Parathyroid adenoma (tissue), 2 donors: ENCODE data around the gene SPINK14.

Experiments used
- H2AFZ ChIP-seq: fragments of 300-600 bp; sonication (generic); one replicate; pipeline ENCODE4 v1.7.0; 2017; ENCODE audit warnings: antibody characterized with exemption, mild to moderate bottlenecking
- H3K27ac ChIP-seq: fragments of 300-600 bp; sonication (generic); one replicate; pipeline ENCODE4 v1.7.0; 2017
- H3K27me3 ChIP-seq: fragments of 300-600 bp; sonication (generic); one replicate; pipeline ENCODE4 v1.7.0; 2017; ENCODE audit warnings: low read length; ENCODE audit not compliant: control insufficient read depth, insufficient read depth
- H3K36me3 ChIP-seq: fragments of 300-600 bp; sonication (generic); one replicate; pipeline ENCODE4 v1.7.0; 2017; ENCODE audit warnings: low read length; ENCODE audit not compliant: control insufficient read depth, insufficient read depth
- H3K4me1 ChIP-seq: fragments of 300-600 bp; sonication (generic); one replicate; pipeline ENCODE4 v1.7.0; 2017; ENCODE audit warnings: control low read depth
- H3K4me2 ChIP-seq: fragments of 300-600 bp; sonication (generic); one replicate; pipeline ENCODE4 v1.7.0; 2017; ENCODE audit warnings: low read length
- H3K4me3 ChIP-seq: fragments of 300-600 bp; sonication (generic); one replicate; pipeline ENCODE4 v1.7.0; 2017; ENCODE audit warnings: low read depth, low read length
- H3K79me2 ChIP-seq: fragments of 300-600 bp; sonication (generic); one replicate; pipeline ENCODE4 v1.7.0; 2017; ENCODE audit warnings: control low read depth
- H3K9ac ChIP-seq: fragments of 300-600 bp; sonication (generic); one replicate; pipeline ENCODE4 v1.7.0; 2017; ENCODE audit warnings: mild to moderate bottlenecking
- H3K9me3 ChIP-seq: fragments of 300-600 bp; sonication (generic); one replicate; pipeline ENCODE4 v1.7.0; 2017; ENCODE audit warnings: low read length; ENCODE audit not compliant: control insufficient read depth
- TF ChIP-seq, protein P1 (sequence below): fragments of 300-600 bp; sonication (generic); IDR thresholded peaks from one replicate; pipeline ENCODE4 v1.7.0; 2017; ENCODE audit warnings: antibody characterized with exemption, mild to moderate bottlenecking
- donor health status: primary hyperparathyroidism.

Gene SPINK14

DNA sequence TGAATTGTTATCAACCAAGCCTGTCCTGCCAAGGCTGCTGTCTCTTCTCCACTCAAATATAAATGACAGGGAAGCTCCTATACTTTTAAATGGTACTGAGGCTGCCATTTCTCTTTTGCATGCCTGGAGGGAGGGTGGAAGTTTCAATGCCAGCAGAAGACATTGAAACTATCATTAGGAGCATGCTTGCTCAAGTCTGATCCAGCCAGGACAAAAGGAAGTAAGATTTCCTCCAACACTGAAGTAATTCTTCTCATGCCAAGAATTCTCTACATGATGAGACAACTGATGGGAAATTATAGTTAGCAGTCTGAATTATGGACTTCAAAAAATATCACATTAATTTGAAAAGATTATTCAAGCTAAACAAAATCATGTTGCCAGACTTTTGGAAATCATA is 39.9 kb downstream of the SPINK14 start:
- Histone ChIP-seq H2AFZ (no peak overlapping the region), H3K27ac (no peak overlapping the region)
- TF ChIP-seq, protein P1, sequence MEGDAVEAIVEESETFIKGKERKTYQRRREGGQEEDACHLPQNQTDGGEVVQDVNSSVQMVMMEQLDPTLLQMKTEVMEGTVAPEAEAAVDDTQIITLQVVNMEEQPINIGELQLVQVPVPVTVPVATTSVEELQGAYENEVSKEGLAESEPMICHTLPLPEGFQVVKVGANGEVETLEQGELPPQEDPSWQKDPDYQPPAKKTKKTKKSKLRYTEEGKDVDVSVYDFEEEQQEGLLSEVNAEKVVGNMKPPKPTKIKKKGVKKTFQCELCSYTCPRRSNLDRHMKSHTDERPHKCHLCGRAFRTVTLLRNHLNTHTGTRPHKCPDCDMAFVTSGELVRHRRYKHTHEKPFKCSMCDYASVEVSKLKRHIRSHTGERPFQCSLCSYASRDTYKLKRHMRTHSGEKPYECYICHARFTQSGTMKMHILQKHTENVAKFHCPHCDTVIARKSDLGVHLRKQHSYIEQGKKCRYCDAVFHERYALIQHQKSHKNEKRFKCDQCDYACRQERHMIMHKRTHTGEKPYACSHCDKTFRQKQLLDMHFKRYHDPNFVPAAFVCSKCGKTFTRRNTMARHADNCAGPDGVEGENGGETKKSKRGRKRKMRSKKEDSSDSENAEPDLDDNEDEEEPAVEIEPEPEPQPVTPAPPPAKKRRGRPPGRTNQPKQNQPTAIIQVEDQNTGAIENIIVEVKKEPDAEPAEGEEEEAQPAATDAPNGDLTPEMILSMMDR: no peak

DNA sequence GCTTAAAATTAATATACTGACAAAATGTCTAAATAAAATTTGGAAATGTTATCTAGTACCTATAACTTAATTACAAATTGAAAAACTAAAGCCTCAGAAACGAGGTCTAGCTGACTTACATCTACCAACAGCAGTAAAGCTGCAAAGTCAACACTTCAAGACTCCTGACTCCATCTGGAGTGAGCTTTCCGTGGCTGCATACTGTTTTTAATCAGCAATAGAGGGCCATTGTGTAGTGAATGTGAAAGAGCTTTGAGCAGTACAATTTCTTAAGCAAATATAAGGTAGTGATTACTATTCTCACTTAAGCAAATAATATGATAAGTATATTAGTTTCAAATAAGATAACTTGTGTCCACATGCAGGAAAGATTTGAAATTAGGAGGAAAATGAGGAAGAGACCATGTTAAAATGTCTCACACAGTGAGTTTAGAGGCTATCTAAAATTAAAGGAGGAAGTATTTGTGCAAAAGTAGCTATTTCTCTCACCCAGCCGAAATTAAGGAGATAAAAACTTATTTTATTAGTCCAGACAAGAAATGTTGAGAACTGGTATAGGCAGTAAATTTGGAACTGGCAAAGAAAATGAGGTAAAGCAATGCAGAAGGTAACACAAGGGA is 40.9 kb downstream of the SPINK14 start:
- Histone ChIP-seq H2AFZ (no peak overlapping the region), H3K4me3 (no peak overlapping the region), H3K27ac (no peak overlapping the region), H3K4me1 (no peaks in the 10 kb centered on the region), H3K36me3 (no peaks in the 10 kb centered on the region), H3K9ac (no peak overlapping the region), H3K79me2 (no peaks in the 10 kb centered on the region), H3K9me3 (no peaks in the 10 kb centered on the region), H3K4me2 (no peak overlapping the region), H3K27me3 (no peaks in the 10 kb centered on the region)
- TF ChIP-seq, protein P1: no peak

More for the DNA sequence above, 39.9 kb downstream of the SPINK14 start:
- no peaks in the 10 kb centered on the region for H3K79me2 ChIP-seq
- H3K9me3 ChIP-seq: no peaks in the 10 kb centered on the region
- no peak overlapping the region for H3K4me2 ChIP-seq
- no peak overlapping the region for H3K9ac ChIP-seq
- H3K4me3 ChIP-seq: no peak overlapping the region
- H3K4me1 ChIP-seq: no peaks in the 10 kb centered on the region
- H3K36me3 ChIP-seq: no peaks in the 10 kb centered on the region
- H3K27me3 ChIP-seq: no peaks in the 10 kb centered on the region

DNA sequence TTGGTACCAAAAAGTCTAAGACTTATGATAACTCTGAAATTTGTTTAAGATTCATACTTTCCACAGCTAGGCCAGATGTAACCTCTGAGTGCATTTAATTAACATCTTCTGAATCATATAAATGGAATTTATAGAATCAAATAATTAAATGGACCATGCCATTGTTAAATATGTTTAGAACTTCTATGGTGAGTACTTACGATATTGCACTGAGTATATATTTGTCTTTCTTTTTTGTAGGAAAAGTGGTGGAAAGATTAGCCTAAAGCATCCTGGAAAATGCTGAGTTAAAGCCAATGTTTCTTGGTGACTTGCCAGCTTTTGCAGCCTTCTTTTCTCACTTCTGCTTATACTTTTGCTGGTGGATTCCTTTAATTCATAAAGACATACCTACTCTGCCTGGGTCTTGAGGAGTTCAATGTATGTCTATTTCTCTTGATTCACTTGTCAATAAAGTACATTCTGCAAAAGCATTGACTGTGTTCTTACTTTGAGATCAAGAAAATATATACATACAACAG is 46.4 kb downstream of the SPINK14 start:
- Histone ChIP-seq H3K9me3 (no peaks in the 10 kb centered on the region), H3K4me1 (no peaks in the 10 kb centered on the region), H3K4me3 (no peak overlapping the region), H3K27me3 (no peaks in the 10 kb centered on the region), H2AFZ (no peak overlapping the region), H3K9ac (no peak overlapping the region), H3K79me2 (no peaks in the 10 kb centered on the region), H3K36me3 (no peaks in the 10 kb centered on the region), H3K4me2 (no peak overlapping the region), H3K27ac (no peak overlapping the region)
- TF ChIP-seq, protein P1: no peak

DNA sequence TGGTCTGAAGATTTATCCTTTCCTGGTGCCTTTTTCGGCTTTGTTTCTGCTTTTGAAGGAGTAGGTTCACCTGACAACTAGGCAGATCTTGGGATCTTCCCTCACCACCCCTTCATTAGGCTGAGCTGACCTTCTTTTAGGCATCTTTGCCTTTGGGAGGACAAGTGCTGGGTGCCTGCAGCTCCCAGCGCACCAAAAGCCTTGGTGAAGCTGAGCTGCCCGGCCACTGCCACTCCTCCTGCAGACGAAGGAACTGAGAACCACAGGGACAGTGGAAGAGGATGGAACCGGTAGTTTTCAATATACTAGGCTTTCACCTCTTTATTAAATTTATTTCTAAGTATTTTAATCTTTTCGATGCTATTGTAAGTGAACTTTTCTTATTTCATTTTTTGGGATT is 53.2 kb downstream of the SPINK14 start:
- Histone ChIP-seq H3K79me2 (no peaks in the 10 kb centered on the region), H3K27me3 (no peaks in the 10 kb centered on the region), H3K4me3 (no peak overlapping the region), H3K4me1 (no peaks in the 10 kb centered on the region), H3K9me3 (no peaks in the 10 kb centered on the region), H3K27ac (no peak overlapping the region), H2AFZ (no peak overlapping the region), H3K36me3 (no peaks in the 10 kb centered on the region), H3K4me2 (no peak overlapping the region), H3K9ac (no peak overlapping the region)
- TF ChIP-seq, protein P1: no peak

DNA sequence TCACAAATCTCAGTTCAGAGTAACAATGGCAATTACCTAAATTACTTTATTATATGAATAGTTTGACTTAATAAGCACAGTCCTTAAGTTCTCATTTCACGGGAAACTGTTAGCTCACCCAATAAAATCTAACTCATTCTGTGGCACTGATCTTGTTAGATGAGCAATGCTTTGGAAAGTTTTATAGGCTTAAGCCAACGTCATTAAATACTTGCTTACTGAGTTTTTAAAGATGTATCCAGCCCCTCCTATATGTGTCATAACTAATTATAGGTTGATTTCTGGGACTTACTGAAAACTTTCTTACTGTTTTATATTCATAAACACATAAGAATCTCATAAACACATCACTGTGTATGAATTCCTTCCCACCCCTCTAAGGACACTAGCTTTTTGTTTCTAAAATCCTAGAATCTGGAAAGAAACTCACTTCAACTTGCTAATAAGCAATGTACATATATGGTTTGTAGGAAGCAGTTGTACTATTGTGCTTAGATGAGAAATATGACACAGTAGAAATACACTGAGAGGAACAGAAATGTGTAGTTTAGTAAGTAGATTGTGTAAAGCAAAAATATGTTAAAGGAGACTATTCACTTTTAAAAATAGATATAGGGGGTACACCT is 55.9 kb downstream of the SPINK14 start:
- Histone ChIP-seq H3K4me2 (no peak overlapping the region), H3K4me1 (no peaks in the 10 kb centered on the region), H3K79me2 (no peaks in the 10 kb centered on the region), H3K27ac (no peak overlapping the region), H3K9me3 (no peaks in the 10 kb centered on the region), H3K36me3 (no peaks in the 10 kb centered on the region), H3K9ac (no peak overlapping the region), H2AFZ (no peak overlapping the region), H3K4me3 (no peak overlapping the region), H3K27me3 (no peaks in the 10 kb centered on the region)
- TF ChIP-seq, protein P1: no peak
